NT2/D1 (cell line): Measurements from ENCODE around the gene SV2C.

ENCODE experiments used
- SUZ12 ChIP-seq: IDR thresholded peaks from 2 replicates; pipeline ENCODE4 v1.6.1; 2011; ENCODE audit not compliant: insufficient read length, insufficient read depth; ENCODE audit errors: extremely low read depth
- YY1 ChIP-seq: IDR thresholded peaks from 2 replicates; pipeline ENCODE4 v1.6.1; 2011; ENCODE audit not compliant: insufficient read length, insufficient read depth
- ZNF274 ChIP-seq: IDR thresholded peaks from 2 replicates; pipeline ENCODE4 v1.6.1; 2011; ENCODE audit warnings: mild to moderate bottlenecking, low read depth, low read length

GRCh38 chr5:76153271-76153670, 70.1 kb downstream of the SV2C start:
- TF ChIP-seq ZNF274: no peak
- TF ChIP-seq SUZ12: no peak
- no peak for TF ChIP-seq YY1
